Measurements from ENCODE around the gene PTPN11. TPM values are rescaled to one million over a fixed set of nuclear protein-coding genes. Genes with fewer than 3 reads are reported as not detected.
"Not testable (repeated sequence)": the region's sequence is repeated elsewhere in the genome, so short reads cannot be mapped to it uniquely, and the experiment has no call there.

The PTPN11 gene
- total RNA-seq, 1 donor from 2014 or later: 77.3 TPM

DNA sequence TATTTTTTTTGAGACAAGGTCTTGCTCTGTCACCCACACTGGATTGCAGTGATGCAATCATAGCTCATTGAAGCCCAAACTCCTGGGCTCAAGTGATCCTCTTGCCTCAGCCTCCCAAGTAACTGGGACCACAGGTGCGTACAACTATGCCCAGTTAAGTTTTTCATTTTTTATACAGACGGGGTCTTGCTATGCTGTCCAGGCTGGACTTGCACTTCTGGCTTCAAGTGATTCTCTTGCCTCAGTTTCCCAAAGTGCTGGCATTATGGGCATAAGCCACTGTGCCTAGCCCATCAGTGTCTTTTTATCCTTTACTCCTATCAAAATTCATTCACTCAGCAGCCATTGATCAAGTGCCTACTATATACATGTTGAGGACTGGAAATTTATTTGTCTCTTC is 9.0 kb downstream of the PTPN11 start:
- H3K4me3 Mint-ChIP-seq (ENCODE audit: low read depth): no peak overlapping the region
- no peak for DNase-seq (ENCODE audit: low spot score, unreplicated experiment)
- H3K4me1 Mint-ChIP-seq (ENCODE audit: low read depth): no peaks in the 10 kb centered on the region
- H3K27ac Mint-ChIP-seq: no peak overlapping the region
- no peak for TF ChIP-seq CTCF (IDR thresholded peaks at IDR 0.05; ENCODE audit: unreplicated experiment)
- H3K9me3 Mint-ChIP-seq (ENCODE audit: low read depth): no peaks in the 10 kb centered on the region
- H3K27me3 Mint-ChIP-seq: no peaks in the 10 kb centered on the region
- no peaks in the 10 kb centered on the region for H3K36me3 Mint-ChIP-seq (ENCODE audit: insufficient read depth)

- H3K4me1 Mint-ChIP-seq (ENCODE audit: low read depth): no peaks in the 10 kb centered on the region
- no peaks in the 10 kb centered on the region for H3K9me3 Mint-ChIP-seq (ENCODE audit: low read depth)
- H3K27ac Mint-ChIP-seq: no peak overlapping the region
- no peak overlapping the region for H3K4me3 Mint-ChIP-seq (ENCODE audit: low read depth)
- DNase-seq (ENCODE audit: low spot score, unreplicated experiment): no peak
- H3K36me3 Mint-ChIP-seq (ENCODE audit: insufficient read depth): no peaks in the 10 kb centered on the region
- no peak for TF ChIP-seq CTCF (IDR thresholded peaks at IDR 0.05; ENCODE audit: unreplicated experiment)
- no peaks in the 10 kb centered on the region for H3K27me3 Mint-ChIP-seq
Observed at GRCh38 chr12:112430929-112431328, 12.2 kb downstream of the PTPN11 start.

- Mint-ChIP-seq H3K36me3 (ENCODE audit: insufficient read depth) (no peaks in the 10 kb centered on the region), H3K4me3 (ENCODE audit: low read depth) (no peak overlapping the region), H3K27ac (no peak overlapping the region), H3K9me3 (ENCODE audit: low read depth) (no peaks in the 10 kb centered on the region), H3K27me3 (no peaks in the 10 kb centered on the region), H3K4me1 (ENCODE audit: low read depth) (no peaks in the 10 kb centered on the region)
- TF ChIP-seq CTCF (IDR thresholded peaks at IDR 0.05; ENCODE audit: unreplicated experiment): no peak
- no peak for DNase-seq (ENCODE audit: low spot score, unreplicated experiment)
Observed at GRCh38 chr12:112431965-112432364, 13.2 kb downstream of the PTPN11 start.

GRCh38 chr12:112433551-112433950 is 14.8 kb downstream of the PTPN11 start:
- no peaks in the 10 kb centered on the region for H3K27me3 Mint-ChIP-seq
- no peaks in the 10 kb centered on the region for H3K4me1 Mint-ChIP-seq (ENCODE audit: low read depth)
- H3K9me3 Mint-ChIP-seq (ENCODE audit: low read depth): no peaks in the 10 kb centered on the region
- no peak overlapping the region for H3K4me3 Mint-ChIP-seq (ENCODE audit: low read depth)
- no peak for TF ChIP-seq CTCF (IDR thresholded peaks at IDR 0.05; ENCODE audit: unreplicated experiment)
- DNase-seq (ENCODE audit: low spot score, unreplicated experiment): no peak
- H3K27ac Mint-ChIP-seq: no peak overlapping the region
- no peaks in the 10 kb centered on the region for H3K36me3 Mint-ChIP-seq (ENCODE audit: insufficient read depth)

DNA sequence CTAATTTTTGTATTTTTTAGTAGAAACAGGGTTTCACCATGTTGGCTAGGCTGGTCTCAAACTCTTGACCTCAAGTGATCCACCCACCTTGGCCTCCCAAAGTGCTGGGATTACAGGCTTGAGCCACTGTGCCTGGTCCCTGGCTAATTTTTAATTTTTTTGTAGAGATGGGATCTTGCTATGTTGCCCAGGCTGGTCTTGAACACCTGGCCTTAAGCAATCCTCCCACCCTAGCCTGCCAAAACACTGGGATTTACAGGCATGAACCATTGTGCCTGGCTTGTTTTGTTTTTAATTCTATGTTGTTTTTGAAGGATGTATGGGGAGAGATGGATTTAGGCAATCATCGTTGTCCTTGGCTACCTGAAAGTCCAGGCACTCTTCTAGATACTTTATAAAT is 19.9 kb downstream of the PTPN11 start:
- not testable (repeated sequence) for H3K9me3 Mint-ChIP-seq (ENCODE audit: low read depth); DNase-seq (ENCODE audit: low spot score, unreplicated experiment); H3K36me3 Mint-ChIP-seq (ENCODE audit: insufficient read depth); H3K4me1 Mint-ChIP-seq (ENCODE audit: low read depth); H3K27me3 Mint-ChIP-seq; H3K27ac Mint-ChIP-seq; H3K4me3 Mint-ChIP-seq (ENCODE audit: low read depth)

DNA sequence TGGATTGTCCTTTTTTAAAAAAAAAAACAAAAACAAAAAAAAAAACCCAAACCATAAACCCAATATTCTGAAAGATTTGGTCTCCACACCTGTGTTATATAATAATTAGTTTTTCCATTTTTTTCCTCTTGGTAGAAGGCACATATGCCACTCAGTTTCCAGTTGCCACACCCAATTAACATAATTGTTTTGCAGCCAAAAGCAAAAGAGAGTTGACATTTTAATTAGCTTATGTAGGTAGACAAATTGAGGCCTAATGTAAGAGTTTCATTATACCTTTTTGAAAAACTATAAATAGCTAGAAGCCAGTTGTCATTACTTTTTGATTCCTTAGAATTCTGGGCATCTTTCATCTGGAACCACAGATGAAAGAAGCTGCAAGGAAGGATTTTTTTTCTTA is 21.0 kb downstream of the PTPN11 start:
- H3K9me3 Mint-ChIP-seq (ENCODE audit: low read depth): no peaks in the 10 kb centered on the region
- H3K4me3 Mint-ChIP-seq (ENCODE audit: low read depth): no peak overlapping the region
- H3K36me3 Mint-ChIP-seq (ENCODE audit: insufficient read depth): no peaks in the 10 kb centered on the region
- DNase-seq (ENCODE audit: low spot score, unreplicated experiment): no peak
- H3K4me1 Mint-ChIP-seq (ENCODE audit: low read depth): no peaks in the 10 kb centered on the region
- TF ChIP-seq CTCF (IDR thresholded peaks at IDR 0.05; ENCODE audit: unreplicated experiment): no peak
- H3K27ac Mint-ChIP-seq: no peak overlapping the region
- H3K27me3 Mint-ChIP-seq: no peaks in the 10 kb centered on the region

DNA sequence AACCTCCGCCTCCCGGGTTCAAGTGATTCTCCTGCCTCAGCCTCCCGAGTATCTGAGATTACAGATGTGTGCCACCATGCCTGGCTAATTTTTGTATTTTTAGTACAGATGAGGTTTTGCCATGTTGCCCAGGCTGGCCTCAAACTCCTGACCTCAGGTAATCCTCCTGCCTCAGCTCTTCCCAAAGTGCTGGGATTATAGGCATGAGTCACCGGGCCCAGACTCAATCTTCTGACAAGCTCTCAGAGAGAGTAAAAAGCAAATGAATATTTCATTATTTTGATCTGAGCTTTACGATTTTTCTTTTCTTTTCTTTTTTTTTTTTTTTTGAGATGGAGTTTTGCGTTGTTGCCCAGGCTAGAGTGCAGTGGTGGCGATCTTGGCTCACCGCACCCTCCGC is 21.9 kb downstream of the PTPN11 start:
- not testable (repeated sequence) for H3K27me3 Mint-ChIP-seq; H3K4me3 Mint-ChIP-seq (ENCODE audit: low read depth); H3K36me3 Mint-ChIP-seq (ENCODE audit: insufficient read depth); DNase-seq (ENCODE audit: low spot score, unreplicated experiment); H3K9me3 Mint-ChIP-seq (ENCODE audit: low read depth); H3K27ac Mint-ChIP-seq; H3K4me1 Mint-ChIP-seq (ENCODE audit: low read depth)
